Kidney (tissue), 14 donors: ENCODE data around the gene SMAD3. TPM values are rescaled to one million over a fixed set of nuclear protein-coding genes. Genes with fewer than 3 reads are reported as not detected.

Source experiments
- DNase-seq, 5 donors: peaks; one replicate each; pipeline ENCODE4 v3.0.0-alpha.2; 2013 to 2020
- FAIRE-seq: peaks from 2 replicates; lab custom pipeline; 2012; peaks lifted over from hg19 to GRCh38; lab: Jason Lieb, UNC
- H3K27ac ChIP-seq, 2 donors: one replicate each; pipeline ENCODE4 v1.7.0; 2013; ENCODE audit warnings: low read depth in 2 of 2, low read length in 2 of 2, inconsistent platforms in 1 of 2
- H3K27me3 ChIP-seq: one replicate; pipeline ENCODE4 v1.7.1; 2013; ENCODE audit warnings: low read length, inconsistent platforms; ENCODE audit not compliant: control insufficient read depth, insufficient read depth
- H3K36me3 ChIP-seq, 3 donors: one replicate each; pipeline versions ENCODE4 v1.7.0 to v1.7.1; 2013; ENCODE audit warnings: low read length in 3 of 3, control low read depth in 1 of 3, inconsistent platforms in 1 of 3; ENCODE audit not compliant: insufficient read depth in 3 of 3, control insufficient read depth in 2 of 3
- H3K4me1 ChIP-seq, 3 donors: one replicate each; pipeline versions ENCODE4 v1.7.0 to v1.7.1; 2013; ENCODE audit warnings: low read length in 3 of 3, inconsistent platforms in 1 of 3, low read depth in 1 of 3; ENCODE audit not compliant: control insufficient read depth in 2 of 3, insufficient read depth in 2 of 3
- H3K4me3 ChIP-seq, 3 donors: one replicate each; pipeline versions ENCODE4 v1.7.0 to v1.8.1; 2013; ENCODE audit warnings: low read length in 3 of 3, control low read depth in 1 of 3, inconsistent platforms in 1 of 3
- H3K9ac ChIP-seq, 3 donors: one replicate each; pipeline versions ENCODE4 v1.7.0 to v1.7.1; 2013; ENCODE audit warnings: low read length in 3 of 3, control low read depth in 1 of 3, inconsistent platforms in 1 of 3
- H3K9me3 ChIP-seq, 3 donors: one replicate each; pipeline versions ENCODE4 v1.7.0 to v1.7.1; 2013; ENCODE audit warnings: low read length in 3 of 3, control low read depth in 1 of 3, inconsistent platforms in 1 of 3; ENCODE audit not compliant: control insufficient read depth in 2 of 3, insufficient read depth in 1 of 3
- CTCF ChIP-seq: IDR thresholded peaks from 3 replicates; pipeline ENCODE4 v1.5.1; 2012; ENCODE audit warnings: mild to moderate bottlenecking, moderate library complexity, borderline replicate concordance; ENCODE audit not compliant: insufficient read depth; ENCODE audit errors: extremely low read depth
- intact Hi-C: fragments of 100-400 bp; cut with DNase I; formaldehyde crosslinking; loops from one replicate; pipeline ENCODE4 v1.11.1; 2022
- polyA plus RNA-seq: library from polyadenylated mRNA; stranded (reverse); fragments of 350-450 nt; fragmentation: Illumina TruSeq; extraction: RNeasy Lipid Tissue Mini Kit (QIAGEN cat#74804); gene quantifications from one replicate; pipeline ENCODE4 v1.2.3, GENCODE V29; 2014; ENCODE audit warnings: low read depth, low replicate concordance; ENCODE audit not compliant: insufficient read depth
- total RNA-seq: library from RNA; stranded (reverse); fragmentation: NEBNext Ultra II Directional; extraction: Animal tissue kit (Norgen Biotek cat#: 25700); gene quantifications from one replicate; pipeline ENCODE4 v1.2.1, GENCODE V29; 2021
- donor health status: control.
- donor health status: control.
- donor health status: control.
- donor health status: control.
- donor health status: control.
- donor health status: DM: yes; HTN: yes; CAD: no.
- donor health status: Normal renal cell carcinoma (clear cell type).

SMAD3 gene
- total and polyA plus RNA-seq, 2 donors from 2014 or later, result 10.1 to 58.2 TPM

GRCh38 chr15:67105065-67105951, 39.9 kb downstream of the SMAD3 start:
- peak overlapping the region in 1 of 3 donors; percentile 20 for H3K9ac ChIP-seq
- FAIRE-seq, result no peak
- H3K27ac ChIP-seq, result peak overlapping the region; percentile 20 to 43
- no peaks in the 10 kb centered on the region for H3K36me3 ChIP-seq
- intact Hi-C loops, result no loop called here
- no peaks in the 10 kb centered on the region for H3K9me3 ChIP-seq
- H3K27me3 ChIP-seq, result no peaks in the 10 kb centered on the region
- peak in 1 of 5 donors; percentile 83 for DNase-seq
- H3K4me1 ChIP-seq, result peaks cover 21 to 73% (median 66%) of the 10 kb centered on the region in 3 donors
- no peak for TF ChIP-seq CTCF
- no peak overlapping the region for H3K4me3 ChIP-seq

GRCh38 chr15:67105991-67106763, 40.8 kb downstream of the SMAD3 start:
- DNase-seq (no peak), FAIRE-seq (no peak)
- Histone ChIP-seq H3K9ac (peak overlapping the region in 1 of 3 donors; percentile 21), H3K27ac (peak overlapping the region; percentile 43 to 56), H3K9me3 (no peaks in the 10 kb centered on the region), H3K4me1 (peaks cover 21 to 71% (median 70%) of the 10 kb centered on the region in 3 donors), H3K27me3 (no peaks in the 10 kb centered on the region), H3K4me3 (peak overlapping the region in 1 of 3 donors; percentile 2), H3K36me3 (no peaks in the 10 kb centered on the region)
- no peak for TF ChIP-seq CTCF
- intact Hi-C loops, result no loop called here

DNA sequence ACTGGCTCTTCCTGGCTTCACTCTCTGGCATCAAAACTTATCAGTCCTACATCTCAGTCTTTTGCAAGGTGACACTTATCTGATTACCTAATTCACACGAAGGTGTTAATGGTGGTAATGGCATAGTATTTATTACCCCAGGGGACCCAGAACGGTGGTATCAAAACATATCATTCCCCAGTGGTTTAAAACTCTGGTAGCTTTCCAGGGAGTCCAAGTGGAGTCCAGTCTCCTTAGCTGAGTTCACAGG, 41.3 kb downstream of the SMAD3 start:
- Histone ChIP-seq H3K9me3 (no peaks in the 10 kb centered on the region), H3K4me3 (peak overlapping the region in 1 of 3 donors; percentile 2), H3K36me3 (no peaks in the 10 kb centered on the region), H3K27me3 (no peaks in the 10 kb centered on the region), H3K9ac (peak overlapping the region in 1 of 3 donors; percentile 21), H3K4me1 (peaks cover 21 to 70% (median 67%) of the 10 kb centered on the region in 3 donors), H3K27ac (peak overlapping the region; percentile 37 to 56)
- no peak for TF ChIP-seq CTCF
- intact Hi-C loops, result no loop called here
- FAIRE-seq (no peak), DNase-seq (no peak)
